Erythroblast (primary cell): ENCODE data around the gene GLCE.

ENCODE experiments used
- GATA1 ChIP-seq: IDR thresholded peaks from 2 replicates; pipeline ENCODE4 v1.6.1; 2011; ENCODE audit warnings: low read depth, mild to moderate bottlenecking, control low read depth, low read length, moderate library complexity
- POLR2A ChIP-seq: IDR thresholded peaks from 2 replicates; pipeline ENCODE4 v1.6.1; 2011; ENCODE audit warnings: mild to moderate bottlenecking, low read length

DNA sequence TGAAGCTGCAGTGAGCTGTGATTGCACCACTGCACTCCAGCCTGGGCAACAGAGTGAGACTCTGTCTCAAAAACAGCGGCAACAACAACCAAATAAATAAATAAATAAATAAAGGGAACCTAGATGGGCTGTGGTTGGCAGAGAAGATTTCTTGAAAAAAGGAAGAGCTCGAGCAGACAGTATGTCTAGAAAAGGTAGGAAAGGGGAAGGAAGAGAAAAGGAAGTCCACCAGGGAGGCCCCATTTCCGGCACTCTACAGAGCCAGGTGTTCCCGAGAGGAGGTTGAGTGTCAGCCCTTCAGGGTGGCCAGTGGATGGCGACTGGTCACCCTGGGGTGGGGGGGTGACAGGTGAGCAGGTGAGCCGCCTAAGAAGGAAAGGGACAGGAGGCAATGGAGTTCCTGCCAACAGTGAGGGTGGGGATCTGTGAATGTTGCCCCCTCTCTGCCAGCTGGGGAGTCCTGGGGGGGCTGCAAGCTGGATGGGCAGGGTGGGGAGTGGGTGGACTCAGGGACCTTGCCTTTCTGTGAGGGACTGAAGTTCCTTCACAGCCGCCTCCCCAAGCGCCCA, 153.1 kb downstream of the GLCE start:
- TF ChIP-seq POLR2A = no peak
- TF ChIP-seq GATA1 = no peak
